ENCODE data around the gene NEURL1.

The NEURL1 gene

GRCh38 chr10:103576076-103576471 is 82.6 kb downstream of the NEURL1 start:
- Mint-ChIP-seq H3K27ac (no peak overlapping the region), H3K9me3 (no peaks in the 10 kb centered on the region)
- DNase-seq, result no peak

GRCh38 chr10:103576862-103577261 is 83.4 kb downstream of the NEURL1 start:
- H3K27me3 Mint-ChIP-seq, result no peaks in the 10 kb centered on the region

More at GRCh38 chr10:103576076-103576471, 82.6 kb downstream of the NEURL1 start:
- H3K27me3 Mint-ChIP-seq, result no peaks in the 10 kb centered on the region
- H3K4me1 Mint-ChIP-seq (ENCODE audit: low read depth), result no peaks in the 10 kb centered on the region
- no peaks in the 10 kb centered on the region for H3K36me3 Mint-ChIP-seq (ENCODE audit: low read depth)
- H3K4me3 Mint-ChIP-seq, result no peak overlapping the region

GRCh38 chr10:103578782-103579382 is 85.4 kb downstream of the NEURL1 start:
- Mint-ChIP-seq H3K27ac (no peak overlapping the region), H3K36me3 (ENCODE audit: low read depth) (no peaks in the 10 kb centered on the region), H3K4me1 (ENCODE audit: low read depth) (peaks cover 3% of the 10 kb centered on the region), H3K27me3 (no peaks in the 10 kb centered on the region), H3K9me3 (no peaks in the 10 kb centered on the region), H3K4me3 (no peak overlapping the region)
- DNase-seq, result no peak

More at GRCh38 chr10:103576862-103577261, 83.4 kb downstream of the NEURL1 start:
- Mint-ChIP-seq H3K4me1 (ENCODE audit: low read depth) (no peaks in the 10 kb centered on the region), H3K9me3 (no peaks in the 10 kb centered on the region), H3K4me3 (no peak overlapping the region), H3K27ac (no peak overlapping the region), H3K36me3 (ENCODE audit: low read depth) (no peaks in the 10 kb centered on the region)
- DNase-seq, result no peak

- no peak overlapping the region for H3K27ac Mint-ChIP-seq
- H3K36me3 Mint-ChIP-seq (ENCODE audit: low read depth), result no peaks in the 10 kb centered on the region
- DNase-seq, result no peak
- no peak overlapping the region for H3K4me3 Mint-ChIP-seq
- peaks cover 7% of the 10 kb centered on the region for H3K4me1 Mint-ChIP-seq (ENCODE audit: low read depth)
- no peaks in the 10 kb centered on the region for H3K9me3 Mint-ChIP-seq
- H3K27me3 Mint-ChIP-seq, result no peaks in the 10 kb centered on the region
Observed at GRCh38 chr10:103580011-103580410, 86.5 kb downstream of the NEURL1 start.

- Mint-ChIP-seq H3K36me3 (ENCODE audit: low read depth) (no peaks in the 10 kb centered on the region), H3K27ac (no peak overlapping the region), H3K4me1 (ENCODE audit: low read depth) (peaks cover 10% of the 10 kb centered on the region), H3K9me3 (no peaks in the 10 kb centered on the region), H3K27me3 (no peaks in the 10 kb centered on the region), H3K4me3 (no peak overlapping the region)
- DNase-seq, result no peak
Observed at GRCh38 chr10:103580430-103580829, 86.9 kb downstream of the NEURL1 start.

- H3K9me3 Mint-ChIP-seq, result no peaks in the 10 kb centered on the region
- peaks cover 12% of the 10 kb centered on the region for H3K4me1 Mint-ChIP-seq (ENCODE audit: low read depth)
- no peak for DNase-seq
- H3K27ac Mint-ChIP-seq, result no peak overlapping the region
- no peak overlapping the region for H3K4me3 Mint-ChIP-seq
- H3K36me3 Mint-ChIP-seq (ENCODE audit: low read depth), result no peaks in the 10 kb centered on the region
- H3K27me3 Mint-ChIP-seq, result no peaks in the 10 kb centered on the region
Observed at GRCh38 chr10:103581499-103581898, 88.0 kb downstream of the NEURL1 start.

- Mint-ChIP-seq H3K27me3 (no peaks in the 10 kb centered on the region), H3K36me3 (ENCODE audit: low read depth) (no peaks in the 10 kb centered on the region), H3K4me3 (no peak overlapping the region), H3K27ac (no peak overlapping the region), H3K4me1 (ENCODE audit: low read depth) (peaks cover 12% of the 10 kb centered on the region), H3K9me3 (no peaks in the 10 kb centered on the region)
- DNase-seq, result no peak
Observed at GRCh38 chr10:103582331-103583123, 89.0 kb downstream of the NEURL1 start.

GRCh38 chr10:103583871-103584215 is 90.3 kb downstream of the NEURL1 start:
- H3K36me3 Mint-ChIP-seq (ENCODE audit: low read depth), result no peaks in the 10 kb centered on the region
- H3K27ac Mint-ChIP-seq, result peak overlapping the region; percentile 71

GRCh38 chr10:103584216-103585010 is 90.9 kb downstream of the NEURL1 start:
- Mint-ChIP-seq H3K27me3 (no peaks in the 10 kb centered on the region), H3K27ac (peak overlapping the region; percentile 71), H3K4me1 (ENCODE audit: low read depth) (peaks cover 12% of the 10 kb centered on the region), H3K9me3 (no peaks in the 10 kb centered on the region), H3K4me3 (peak overlapping the region; percentile 72), H3K36me3 (ENCODE audit: low read depth) (no peaks in the 10 kb centered on the region)
- peak; percentile 77 for DNase-seq

More at GRCh38 chr10:103583871-103584215, 90.3 kb downstream of the NEURL1 start:
- Mint-ChIP-seq H3K27me3 (no peaks in the 10 kb centered on the region), H3K4me1 (ENCODE audit: low read depth) (peaks cover 12% of the 10 kb centered on the region), H3K9me3 (no peaks in the 10 kb centered on the region), H3K4me3 (peak overlapping the region; percentile 72)
- DNase-seq, result peak; percentile 41

GRCh38 chr10:103585011-103585405 is 91.5 kb downstream of the NEURL1 start:
- H3K4me3 Mint-ChIP-seq, result peak overlapping the region; percentile 66
- no peaks in the 10 kb centered on the region for H3K9me3 Mint-ChIP-seq
- peak overlapping the region; percentile 8 for H3K27ac Mint-ChIP-seq
- H3K4me1 Mint-ChIP-seq (ENCODE audit: low read depth), result peaks cover 12% of the 10 kb centered on the region
- no peaks in the 10 kb centered on the region for H3K27me3 Mint-ChIP-seq
- H3K36me3 Mint-ChIP-seq (ENCODE audit: low read depth), result no peaks in the 10 kb centered on the region
- DNase-seq, result no peak

GRCh38 chr10:103587073-103587472 is 93.6 kb downstream of the NEURL1 start:
- H3K4me3 Mint-ChIP-seq, result no peak overlapping the region
- no peaks in the 10 kb centered on the region for H3K27me3 Mint-ChIP-seq
- no peak for DNase-seq
- no peaks in the 10 kb centered on the region for H3K9me3 Mint-ChIP-seq
- peaks cover 12% of the 10 kb centered on the region for H3K4me1 Mint-ChIP-seq (ENCODE audit: low read depth)
- H3K36me3 Mint-ChIP-seq (ENCODE audit: low read depth), result no peaks in the 10 kb centered on the region
- H3K27ac Mint-ChIP-seq, result no peak overlapping the region

- Mint-ChIP-seq H3K9me3 (no peaks in the 10 kb centered on the region), H3K4me3 (no peak overlapping the region), H3K27ac (no peak overlapping the region), H3K27me3 (no peaks in the 10 kb centered on the region), H3K36me3 (ENCODE audit: low read depth) (no peaks in the 10 kb centered on the region), H3K4me1 (ENCODE audit: low read depth) (peaks cover 7% of the 10 kb centered on the region)
- DNase-seq, result no peak
Observed at GRCh38 chr10:103589074-103589630, 95.6 kb downstream of the NEURL1 start.

GRCh38 chr10:103590060-103590459 is 96.6 kb downstream of the NEURL1 start:
- no peak for DNase-seq
- no peak overlapping the region for H3K27ac Mint-ChIP-seq
- H3K4me1 Mint-ChIP-seq (ENCODE audit: low read depth), result peaks cover 5% of the 10 kb centered on the region
- H3K9me3 Mint-ChIP-seq, result no peaks in the 10 kb centered on the region
- H3K4me3 Mint-ChIP-seq, result no peak overlapping the region
- no peaks in the 10 kb centered on the region for H3K27me3 Mint-ChIP-seq
- H3K36me3 Mint-ChIP-seq (ENCODE audit: low read depth), result no peaks in the 10 kb centered on the region

GRCh38 chr10:103590744-103591291 is 97.3 kb downstream of the NEURL1 start:
- DNase-seq, result no peak
- no peak overlapping the region for H3K27ac Mint-ChIP-seq
- no peak overlapping the region for H3K4me3 Mint-ChIP-seq
- no peaks in the 10 kb centered on the region for H3K9me3 Mint-ChIP-seq
- H3K27me3 Mint-ChIP-seq, result no peaks in the 10 kb centered on the region
- peaks cover 1% of the 10 kb centered on the region for H3K4me1 Mint-ChIP-seq (ENCODE audit: low read depth)
- H3K36me3 Mint-ChIP-seq (ENCODE audit: low read depth), result no peaks in the 10 kb centered on the region

Measured in activated T-cell treated with anti-CD3 and anti-CD28 coated beads, Interleukin-2, amount 50 U/mL, for 24 hours (primary cell).